Right atrium auricular region (tissue), 2 donors: ENCODE measurements around the gene DOCK4. TPM values are rescaled to one million over a fixed set of nuclear protein-coding genes. Genes with fewer than 3 reads are reported as not detected.

Experiments used
- DNase-seq: peaks from one replicate; pipeline ENCODE4 v3.0.0-alpha.2; 2019; ENCODE audit warnings: low spot score
- H3K27ac ChIP-seq, 2 donors: fragments of 200-600 bp; sonication (generic); 1 replicate in 1 of 2; 2 replicates in 1 of 2; pipeline ENCODE4 v1.5.1; 2016 to 2019
- H3K27me3 ChIP-seq, 2 donors: fragments of 200-600 bp; sonication (generic); one replicate each; pipeline versions ENCODE4 v1.5.1 to v1.6.0; 2017 to 2019
- H3K36me3 ChIP-seq: fragments of 200-600 bp; sonication (generic); one replicate; pipeline ENCODE4 v1.5.1; 2016
- H3K4me1 ChIP-seq, 2 donors: fragments of 200-600 bp; sonication (generic); one replicate each; pipeline versions ENCODE4 v1.5.1 to v1.6.0; 2017 to 2019
- H3K4me3 ChIP-seq, 2 donors: fragments of 200-600 bp; sonication (generic); 1 replicate in 1 of 2; 2 replicates in 1 of 2; pipeline ENCODE4 v1.5.1; 2017 to 2019; ENCODE audit warnings: mild to moderate bottlenecking in 1 of 2, moderate library complexity in 1 of 2
- H3K9me3 ChIP-seq, 2 donors: fragments of 200-600 bp; sonication (generic); one replicate each; pipeline ENCODE4 v1.5.1; 2019
- CTCF ChIP-seq, 2 donors: fragments of 200-600 bp; sonication (generic); IDR thresholded peaks; one replicate each; pipeline ENCODE4 v1.5.1; 2019; ENCODE audit warnings: antibody characterized with exemption in 2 of 2
- total RNA-seq, 2 donors: library from RNA; depleted of rRNA; stranded (reverse); fragments of >200 nt; gene quantifications; one replicate each; pipeline ENCODE4 v1.1.0, GENCODE V29; 2016

The DOCK4 gene
- total RNA-seq, 2 donors from 2014 or later, result 12.3 to 17.8 TPM

- H3K27ac ChIP-seq, result no peak overlapping the region
- no peaks in the 10 kb centered on the region for H3K9me3 ChIP-seq
- peaks cover 18% of the 10 kb centered on the region for H3K36me3 ChIP-seq
- H3K4me1 ChIP-seq, result no peaks in the 10 kb centered on the region
- no peak for DNase-seq
- no peaks in the 10 kb centered on the region for H3K27me3 ChIP-seq
- no peak for TF ChIP-seq CTCF (IDR thresholded peaks at IDR 0.05)
- H3K4me3 ChIP-seq, result no peak overlapping the region
Measured at GRCh38 chr7:111845853-111846252, 360.3 kb downstream of the DOCK4 start.

DNA sequence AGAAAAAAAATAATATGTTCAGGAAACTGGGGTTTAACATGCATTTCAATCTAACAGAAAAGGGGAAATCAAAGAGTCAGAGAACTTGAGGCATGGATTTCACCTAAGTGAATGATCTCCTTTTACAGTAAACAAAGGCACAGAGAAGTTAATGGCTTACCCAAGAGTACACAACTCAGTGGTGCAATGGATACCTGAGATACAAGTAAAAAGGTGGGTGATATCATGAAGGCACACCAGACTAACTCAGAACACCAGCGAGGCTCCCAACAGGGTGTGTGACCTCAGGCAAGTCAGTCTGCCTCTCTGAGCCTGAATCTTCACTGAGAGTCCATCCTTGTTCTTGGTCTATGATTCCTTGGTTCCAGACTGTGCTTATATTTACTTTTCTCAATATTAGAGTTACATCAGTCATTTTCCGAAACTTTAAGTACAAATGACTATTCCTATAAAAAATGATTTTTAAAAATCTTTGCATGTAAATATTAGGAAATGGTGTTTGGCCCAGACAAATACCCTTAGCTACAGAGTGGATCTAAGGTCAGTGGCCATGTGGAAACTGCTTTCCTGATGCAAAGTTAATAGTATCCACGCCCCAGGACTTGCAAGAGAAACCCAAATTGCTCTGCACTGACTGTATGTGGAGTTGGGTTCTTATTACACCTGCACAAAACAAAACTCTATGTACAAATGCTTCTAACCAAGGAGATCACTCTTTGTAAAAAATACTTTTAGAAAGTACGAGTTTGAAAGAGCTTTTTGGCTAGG, 361.1 kb downstream of the DOCK4 start:
- Histone ChIP-seq H3K36me3 (peaks cover 18% of the 10 kb centered on the region), H3K4me3 (no peak overlapping the region), H3K27me3 (no peaks in the 10 kb centered on the region), H3K4me1 (no peaks in the 10 kb centered on the region), H3K27ac (no peak overlapping the region), H3K9me3 (no peaks in the 10 kb centered on the region)
- DNase-seq, result no peak
- TF ChIP-seq CTCF (IDR thresholded peaks at IDR 0.05), result no peak

GRCh38 chr7:111842491-111842890, 363.7 kb downstream of the DOCK4 start:
- Histone ChIP-seq H3K4me3 (no peak overlapping the region), H3K9me3 (no peaks in the 10 kb centered on the region), H3K27me3 (no peaks in the 10 kb centered on the region), H3K27ac (no peak overlapping the region), H3K36me3 (peaks cover 18% of the 10 kb centered on the region), H3K4me1 (no peaks in the 10 kb centered on the region)
- no peak for DNase-seq
- TF ChIP-seq CTCF (IDR thresholded peaks at IDR 0.05), result no peak

GRCh38 chr7:111841596-111842205, 364.5 kb downstream of the DOCK4 start:
- no peaks in the 10 kb centered on the region for H3K4me1 ChIP-seq
- H3K36me3 ChIP-seq, result peaks cover 16% of the 10 kb centered on the region
- no peak for DNase-seq
- no peaks in the 10 kb centered on the region for H3K27me3 ChIP-seq
- TF ChIP-seq CTCF (IDR thresholded peaks at IDR 0.05), result no peak
- H3K27ac ChIP-seq, result no peak overlapping the region
- no peaks in the 10 kb centered on the region for H3K9me3 ChIP-seq
- H3K4me3 ChIP-seq, result no peak overlapping the region

- no peak overlapping the region for H3K27ac ChIP-seq
- no peaks in the 10 kb centered on the region for H3K9me3 ChIP-seq
- H3K36me3 ChIP-seq, result peaks cover 6% of the 10 kb centered on the region
- no peaks in the 10 kb centered on the region for H3K4me1 ChIP-seq
- H3K4me3 ChIP-seq, result no peak overlapping the region
- DNase-seq, result no peak
- TF ChIP-seq CTCF (IDR thresholded peaks at IDR 0.05), result no peak
- no peaks in the 10 kb centered on the region for H3K27me3 ChIP-seq
Measured at GRCh38 chr7:111840528-111840927, 365.7 kb downstream of the DOCK4 start.
